AG04450 (cell line): ENCODE data around the gene PDE4D. TPM values are rescaled to one million over a fixed set of nuclear protein-coding genes. Genes with fewer than 3 reads are reported as not detected.
"Not testable (repeated sequence)": the region's sequence is repeated elsewhere in the genome, so short reads cannot be mapped to it uniquely, and the experiment has no call there.

Experiments
- CTCF ChIA-PET: fragments of 300-600, 350-600 bp; formaldehyde crosslinking; extraction: SDS; loops from one replicate; lab custom pipeline; 2022; ENCODE audit warnings: antibody characterized with exemption, inconsistent platforms; lab: Charles Lee
- POLR2A ChIA-PET: fragments of 350-600 bp; formaldehyde crosslinking; extraction: SDS; loops from one replicate; lab custom pipeline; 2021; ENCODE audit warnings: antibody characterized with exemption, inconsistent platforms; lab: Yijun Ruan, JAX
- DNase-seq: peaks from one replicate; pipeline ENCODE4 v3.0.0-alpha.2; 2011; ENCODE audit warnings: low read depth, low spot score
- H3K27ac ChIP-seq: one replicate; pipeline ENCODE4 v1.5.1; 2012; ENCODE audit warnings: low read depth, low read length, control low read depth
- H3K27me3 ChIP-seq: one replicate; pipeline ENCODE4 v1.6.0; 2012; ENCODE audit warnings: low read length; ENCODE audit not compliant: control insufficient read depth, insufficient read depth
- H3K4me3 ChIP-seq: 2 replicates; pipeline ENCODE4 v1.5.1; 2011; ENCODE audit warnings: mild to moderate bottlenecking, low read depth, low read length, control low read depth
- H3K9me3 ChIP-seq: 2 replicates; pipeline ENCODE4 v1.5.1; 2012; ENCODE audit warnings: low read length; ENCODE audit not compliant: control insufficient read depth, insufficient read depth
- polyA plus RNA-seq: library from polyadenylated mRNA; depleted of rRNA; stranded (reverse); fragments of >200 nt; gene quantifications from 2 replicates; pipeline ENCODE4 v1.2.3, GENCODE V29; 2011
- TF ChIP-seq, protein P1 (sequence below): IDR thresholded peaks from 2 replicates; pipeline ENCODE4 v1.5.1; 2011; ENCODE audit warnings: low read depth, low read length, control low read depth, inconsistent platforms

Gene PDE4D
- polyA plus RNA-seq, 1 experiment = 12.0 TPM

DNA sequence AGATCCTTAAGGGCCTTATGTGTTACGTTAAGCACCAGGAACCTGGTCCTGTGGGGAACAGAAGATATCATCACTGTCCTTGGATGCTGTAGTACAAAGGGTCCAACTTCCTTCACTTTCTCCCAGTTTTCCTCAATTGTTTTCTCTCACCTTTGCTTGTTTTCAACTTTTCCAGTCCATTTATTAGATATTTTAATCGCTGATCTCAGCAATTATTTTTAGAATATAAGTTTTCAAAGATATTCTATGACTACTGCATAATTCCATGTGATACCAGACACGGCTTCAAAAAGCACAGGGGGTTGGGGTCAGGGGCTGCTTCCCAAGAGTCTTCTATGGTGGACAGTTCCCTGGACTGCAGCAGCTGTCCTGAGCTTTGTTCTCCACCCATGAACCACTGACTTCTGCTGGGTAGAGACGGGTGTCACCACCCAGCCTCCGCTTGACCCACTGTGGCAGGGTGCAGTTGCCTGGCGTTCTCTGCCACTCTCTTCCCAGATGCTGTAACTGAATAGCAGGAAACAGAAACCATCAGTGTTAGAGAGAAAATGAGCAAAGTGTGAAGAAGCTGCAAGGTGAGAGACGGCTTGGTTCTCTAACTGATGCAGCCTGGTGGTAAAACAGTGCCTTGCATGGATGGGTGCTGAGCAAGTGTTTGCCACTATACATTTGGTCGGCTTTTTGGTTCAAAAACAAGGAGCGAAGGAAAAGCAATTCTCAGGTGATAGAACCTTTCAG lies 927.7 kb downstream of the PDE4D start:
- TF ChIP-seq, protein P1, sequence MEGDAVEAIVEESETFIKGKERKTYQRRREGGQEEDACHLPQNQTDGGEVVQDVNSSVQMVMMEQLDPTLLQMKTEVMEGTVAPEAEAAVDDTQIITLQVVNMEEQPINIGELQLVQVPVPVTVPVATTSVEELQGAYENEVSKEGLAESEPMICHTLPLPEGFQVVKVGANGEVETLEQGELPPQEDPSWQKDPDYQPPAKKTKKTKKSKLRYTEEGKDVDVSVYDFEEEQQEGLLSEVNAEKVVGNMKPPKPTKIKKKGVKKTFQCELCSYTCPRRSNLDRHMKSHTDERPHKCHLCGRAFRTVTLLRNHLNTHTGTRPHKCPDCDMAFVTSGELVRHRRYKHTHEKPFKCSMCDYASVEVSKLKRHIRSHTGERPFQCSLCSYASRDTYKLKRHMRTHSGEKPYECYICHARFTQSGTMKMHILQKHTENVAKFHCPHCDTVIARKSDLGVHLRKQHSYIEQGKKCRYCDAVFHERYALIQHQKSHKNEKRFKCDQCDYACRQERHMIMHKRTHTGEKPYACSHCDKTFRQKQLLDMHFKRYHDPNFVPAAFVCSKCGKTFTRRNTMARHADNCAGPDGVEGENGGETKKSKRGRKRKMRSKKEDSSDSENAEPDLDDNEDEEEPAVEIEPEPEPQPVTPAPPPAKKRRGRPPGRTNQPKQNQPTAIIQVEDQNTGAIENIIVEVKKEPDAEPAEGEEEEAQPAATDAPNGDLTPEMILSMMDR = no peak
- Histone ChIP-seq H3K27ac (no peak overlapping the region), H3K27me3 (no peaks in the 10 kb centered on the region), H3K4me3 (no peak overlapping the region), H3K9me3 (no peaks in the 10 kb centered on the region)
- CTCF ChIA-PET = interaction anchor here (0.6 to 2.1 kb wide), 4 partner anchors 79 to 223 kb away, joined by 3 to 13 read pairs (median 6); no protein-coding TSS in a partner anchor
- no peak for DNase-seq
- POLR2A ChIA-PET = no interaction called here

DNA sequence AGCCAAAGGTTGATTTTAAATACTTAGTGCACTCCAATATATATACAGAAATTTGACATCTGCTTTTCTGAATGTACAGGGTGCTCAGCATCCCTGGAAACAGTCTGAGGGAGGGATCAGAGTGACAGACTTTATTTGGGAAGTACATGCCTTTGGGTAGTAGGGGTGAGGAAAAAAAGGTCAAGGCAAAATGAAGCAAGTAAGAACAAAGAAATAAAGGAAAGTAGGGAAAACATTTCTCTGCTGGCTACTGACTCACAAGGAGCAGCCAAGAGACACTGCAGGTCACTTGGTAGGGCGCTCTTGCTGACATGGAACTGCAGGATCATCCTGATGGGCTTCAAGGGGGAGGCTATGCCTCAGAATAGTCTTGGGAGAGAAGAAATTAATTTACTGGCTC lies 929.7 kb downstream of the PDE4D start:
- H3K27ac ChIP-seq = no peak overlapping the region
- ChIA-PET POLR2A (no interaction called here), CTCF (no interaction called here)
- no peak for DNase-seq
- H3K4me3 ChIP-seq = no peak overlapping the region
- peaks cover 2% of the 10 kb centered on the region; the same call in 1 of the 2 replicates for H3K9me3 ChIP-seq
- H3K27me3 ChIP-seq = no peaks in the 10 kb centered on the region
- TF ChIP-seq, protein P1 = no peak

DNA sequence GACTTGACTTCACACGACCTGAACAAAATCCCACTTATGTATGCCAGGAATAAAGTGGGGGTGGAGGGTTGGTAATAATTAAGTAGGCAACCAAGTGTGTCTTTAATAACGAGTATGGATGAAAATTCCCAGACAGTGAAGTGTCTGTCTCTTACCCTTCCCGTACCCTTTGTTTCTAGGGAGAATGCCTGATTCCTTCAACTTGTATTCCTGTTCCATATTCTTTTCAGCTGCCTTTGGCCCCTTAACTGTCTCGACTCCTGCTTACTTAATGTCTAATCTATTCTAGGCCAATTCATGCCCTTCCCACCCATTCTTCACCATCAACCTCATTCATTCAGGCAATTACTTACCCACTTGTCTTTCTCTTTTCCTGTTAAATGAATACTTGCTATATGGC lies 930.2 kb downstream of the PDE4D start:
- POLR2A ChIA-PET = no interaction called here
- H3K27me3 ChIP-seq = no peaks in the 10 kb centered on the region

DNA sequence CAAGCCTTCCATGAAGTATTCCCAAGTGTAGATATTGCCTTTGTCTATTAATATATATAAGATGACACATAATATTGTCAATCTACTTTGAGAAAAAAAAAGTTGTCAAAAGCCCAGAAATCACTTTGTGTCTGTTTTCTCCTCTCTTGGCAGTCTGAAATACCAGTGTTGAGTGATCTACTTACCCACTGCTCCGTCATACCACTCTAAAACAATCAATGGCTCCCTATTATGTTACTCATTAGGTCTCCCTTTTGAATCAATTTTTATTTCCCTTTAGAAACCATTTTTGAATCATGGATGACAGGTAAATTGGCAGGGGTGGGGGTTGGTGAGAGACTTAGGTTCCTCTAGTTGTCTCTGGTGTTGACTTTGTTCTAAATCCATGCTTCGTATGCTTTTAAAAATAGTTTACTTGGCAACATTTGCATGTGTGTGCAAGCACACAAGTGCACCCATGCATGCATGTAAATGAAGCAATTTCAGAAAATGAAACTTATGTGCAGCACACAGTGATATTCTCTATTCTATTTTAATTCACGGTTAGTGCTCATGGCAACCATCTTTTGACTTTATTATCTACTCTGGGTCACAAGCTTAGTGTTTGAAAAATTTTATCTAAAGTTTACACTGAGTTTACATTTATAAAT lies 931.8 kb downstream of the PDE4D start:
- DNase-seq = no peak
- TF ChIP-seq, protein P1 = no peak
- no peak overlapping the region for H3K4me3 ChIP-seq
- H3K9me3 ChIP-seq = peaks cover 2% of the 10 kb centered on the region; the same call in 1 of the 2 replicates
- H3K27me3 ChIP-seq = peaks cover 2% of the 10 kb centered on the region
- ChIA-PET CTCF (interaction anchor here (1.0 kb wide), 1 partner anchor 76 kb away, joined by 3 read pairs; no protein-coding TSS in a partner anchor), POLR2A (no interaction called here)
- no peak overlapping the region for H3K27ac ChIP-seq

More for the DNA sequence above, 930.2 kb downstream of the PDE4D start:
- CTCF ChIA-PET = no interaction called here
- Histone ChIP-seq H3K9me3 (peaks cover 2% of the 10 kb centered on the region; the same call in 1 of the 2 replicates), H3K4me3 (no peak overlapping the region), H3K27ac (no peak overlapping the region)
- TF ChIP-seq, protein P1 = no peak
- DNase-seq = no peak

DNA sequence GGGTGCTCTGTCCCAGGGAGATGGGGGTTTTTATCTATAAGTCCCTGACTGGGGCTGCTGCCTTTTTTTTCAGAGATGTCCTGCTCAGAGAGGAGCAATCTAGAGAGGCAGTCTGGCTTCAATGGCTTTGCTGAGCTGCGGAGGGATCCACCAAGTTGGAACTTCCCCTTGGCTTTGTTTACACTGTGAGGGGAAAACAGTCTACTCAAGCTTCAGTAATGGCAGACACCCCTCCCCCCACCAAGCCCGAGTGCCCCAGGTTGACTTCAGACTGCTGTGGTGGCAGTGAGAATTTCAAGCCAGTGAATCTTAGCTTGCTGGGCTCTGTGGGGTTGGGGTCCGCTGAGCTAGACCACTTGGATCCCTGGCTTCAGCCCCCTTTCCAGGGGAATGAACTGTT lies 934.8 kb downstream of the PDE4D start:
- ChIA-PET CTCF (interaction anchor here (1.5 kb wide), 1 partner anchor 215 kb away, joined by 3 read pairs; no protein-coding TSS in a partner anchor), POLR2A (no interaction called here)
- H3K27ac ChIP-seq = no peak overlapping the region
- H3K4me3 ChIP-seq = no peak overlapping the region
- TF ChIP-seq, protein P1 = no peak
- peaks cover 2% of the 10 kb centered on the region; the same call in 1 of the 2 replicates for H3K9me3 ChIP-seq
- DNase-seq = no peak
- H3K27me3 ChIP-seq = peaks cover 2% of the 10 kb centered on the region

DNA sequence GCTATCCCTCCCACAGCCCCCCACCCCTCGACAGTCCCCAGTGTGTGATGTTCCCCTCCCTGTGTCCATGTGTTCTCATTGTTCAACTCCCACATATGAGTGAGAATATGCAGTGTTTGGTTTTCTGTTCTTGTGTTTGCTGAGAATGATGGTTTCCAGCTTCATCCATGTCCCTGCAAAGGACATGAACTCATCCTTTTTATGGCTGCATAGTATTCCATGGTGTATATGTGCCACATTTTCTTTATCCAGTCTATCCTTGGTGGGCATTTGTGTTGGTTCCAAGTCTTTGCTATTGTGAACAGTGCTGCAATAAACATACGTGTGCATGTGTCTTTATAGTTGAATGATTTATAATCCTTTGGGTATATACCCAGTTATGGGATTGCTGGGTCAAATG lies 940.3 kb downstream of the PDE4D start:
- H3K9me3 ChIP-seq, H3K27me3 ChIP-seq, POLR2A ChIA-PET, H3K4me3 ChIP-seq, H3K27ac ChIP-seq, DNase-seq, CTCF ChIA-PET: not testable (repeated sequence)
